Hematopoietic multipotent progenitor cell (in vitro differentiated cells): ENCODE measurements around the gene ZNF331. TPM values are rescaled to one million over a fixed set of nuclear protein-coding genes. Genes with fewer than 3 reads are reported as not detected.

Experiments used
- DNase-seq, 3 donors: peaks; one replicate each; pipeline ENCODE4 v3.0.0-alpha.2; 2011 to 2015; ENCODE audit warnings: low read depth in 2 of 3, low spot score in 2 of 3
- total RNA-seq: library from RNA; depleted of rRNA; stranded (reverse); fragments of >200 nt; gene quantifications from one replicate; pipeline ENCODE4 v1.2.3, GENCODE V29; 2012

ZNF331 gene
- total RNA-seq, 1 donor = 12.4 TPM

- DNase-seq = peak in 2 of 3 donors; percentile 44 to 67
Measured at GRCh38 chr19:53624771-53625545, 87.0 kb downstream of the ZNF331 start.

- no peak for DNase-seq
Measured at GRCh38 chr19:53626486-53626885, 88.5 kb downstream of the ZNF331 start.

- no peak for DNase-seq
Measured at GRCh38 chr19:53626976-53627375, 89.0 kb downstream of the ZNF331 start.

Other genes starting within 250 kb of the ZNF331 start
- 3.5 TPM for gene ZNF845, start 204.4 kb upstream of the ZNF331 start, total RNA-seq
- 8.6 TPM for gene ZNF525, start 172.4 kb upstream of the ZNF331 start, total RNA-seq
- 10.2 TPM for gene ZNF765, start 143.0 kb upstream of the ZNF331 start, total RNA-seq
- 8.6 TPM for gene ZNF761, start 106.2 kb upstream of the ZNF331 start, total RNA-seq
- gene ZNF813, start 70.4 kb upstream of the ZNF331 start, total RNA-seq = 2.2 TPM
- not detected for gene DPRX, start 93.9 kb downstream of the ZNF331 start, total RNA-seq